Cardiac muscle cell (in vitro differentiated cells and primary cell): ENCODE data around the gene USP33. TPM values are rescaled to one million over a fixed set of nuclear protein-coding genes. Genes with fewer than 3 reads are reported as not detected.
"Not testable (repeated sequence)": the region's sequence is repeated elsewhere in the genome, so short reads cannot be mapped to it uniquely, and the experiment has no call there.

Experiments
- DNase-seq, 2 donors: peaks; one replicate each; pipeline versions ENCODE4 v3.0.0 to v3.0.0-alpha.2; 2010 to 2017; ENCODE audit warnings: low read depth in 1 of 2, low spot score in 1 of 2
- H3K27ac ChIP-seq: fragments of 200-600 bp; sonication (generic); 2 replicates; pipeline ENCODE4 v1.5.1; 2016
- H3K27me3 ChIP-seq: fragments of 200-600 bp; sonication (generic); 2 replicates; pipeline ENCODE4 v1.6.0; 2016; ENCODE audit warnings: control low read depth
- H3K36me3 ChIP-seq: fragments of 200-600 bp; sonication (generic); 2 replicates; pipeline ENCODE4 v1.5.1; 2016; ENCODE audit warnings: control low read depth
- H3K4me1 ChIP-seq: fragments of 200-600 bp; sonication (generic); 2 replicates; pipeline ENCODE4 v1.8.1; 2017; ENCODE audit warnings: low read depth, mild to moderate bottlenecking, mixed run types
- H3K4me3 ChIP-seq: fragments of 200-600 bp; sonication (generic); 2 replicates; pipeline ENCODE4 v1.5.1; 2016; ENCODE audit warnings: mild to moderate bottlenecking
- H3K9me3 ChIP-seq: fragments of 200-600 bp; sonication (generic); 2 replicates; pipeline ENCODE4 v1.5.1; 2017; ENCODE audit warnings: low read depth, mild to moderate bottlenecking, control low read depth
- polyA plus RNA-seq: library from polyadenylated mRNA; unstranded; fragments of >200 nt; fragmentation: Nextera tagmentation; extraction: Ambion mirVana; gene quantifications from 2 replicates; pipeline ENCODE4 v1.2.1, GENCODE V29; 2016
- total RNA-seq: library from RNA; depleted of rRNA; stranded (reverse); fragments of >200 nt; gene quantifications from 2 replicates; pipeline ENCODE4 v1.2.3, GENCODE V29; 2016
- TF ChIP-seq, protein P1 (sequence below): IDR thresholded peaks from 2 replicates; pipeline ENCODE4 v1.5.1; 2012; ENCODE audit warnings: low read depth, mild to moderate bottlenecking, low read length

The USP33 gene
- total and polyA plus RNA-seq, 2 experiments from 2014 or later, result 43.8 to 48.4 TPM

DNA sequence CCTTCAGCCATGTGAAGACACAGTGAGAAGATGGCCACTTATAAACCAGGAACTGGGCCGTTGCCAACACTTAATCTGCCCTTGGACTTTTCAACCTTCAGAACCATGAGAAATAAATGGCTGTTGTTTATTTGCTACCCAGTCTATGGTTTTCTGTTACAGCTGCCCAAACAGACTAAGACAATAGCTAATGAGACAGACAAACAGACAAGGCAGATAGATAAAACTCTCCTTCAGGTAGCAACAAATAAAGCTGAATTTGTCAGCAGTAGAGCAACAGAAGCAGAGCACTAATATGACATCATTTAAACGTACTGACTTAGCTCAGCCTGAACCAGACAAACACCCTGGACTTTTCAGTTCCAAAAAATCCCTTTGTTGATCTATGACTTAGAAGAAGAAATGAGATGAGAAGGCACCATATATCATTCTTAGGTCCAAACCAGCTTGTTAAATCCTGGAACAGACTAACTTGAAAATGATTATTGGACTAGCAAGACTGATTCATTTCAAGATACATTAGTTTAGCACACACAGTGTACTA is 104.1 kb downstream of the USP33 start:
- no peaks in the 10 kb centered on the region for H3K36me3 ChIP-seq
- no peaks in the 10 kb centered on the region for H3K4me1 ChIP-seq
- H3K27ac ChIP-seq, result peak overlapping the region; percentile 22
- H3K9me3 ChIP-seq, result no peaks in the 10 kb centered on the region
- TF ChIP-seq, protein P1, sequence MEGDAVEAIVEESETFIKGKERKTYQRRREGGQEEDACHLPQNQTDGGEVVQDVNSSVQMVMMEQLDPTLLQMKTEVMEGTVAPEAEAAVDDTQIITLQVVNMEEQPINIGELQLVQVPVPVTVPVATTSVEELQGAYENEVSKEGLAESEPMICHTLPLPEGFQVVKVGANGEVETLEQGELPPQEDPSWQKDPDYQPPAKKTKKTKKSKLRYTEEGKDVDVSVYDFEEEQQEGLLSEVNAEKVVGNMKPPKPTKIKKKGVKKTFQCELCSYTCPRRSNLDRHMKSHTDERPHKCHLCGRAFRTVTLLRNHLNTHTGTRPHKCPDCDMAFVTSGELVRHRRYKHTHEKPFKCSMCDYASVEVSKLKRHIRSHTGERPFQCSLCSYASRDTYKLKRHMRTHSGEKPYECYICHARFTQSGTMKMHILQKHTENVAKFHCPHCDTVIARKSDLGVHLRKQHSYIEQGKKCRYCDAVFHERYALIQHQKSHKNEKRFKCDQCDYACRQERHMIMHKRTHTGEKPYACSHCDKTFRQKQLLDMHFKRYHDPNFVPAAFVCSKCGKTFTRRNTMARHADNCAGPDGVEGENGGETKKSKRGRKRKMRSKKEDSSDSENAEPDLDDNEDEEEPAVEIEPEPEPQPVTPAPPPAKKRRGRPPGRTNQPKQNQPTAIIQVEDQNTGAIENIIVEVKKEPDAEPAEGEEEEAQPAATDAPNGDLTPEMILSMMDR, result no peak
- H3K27me3 ChIP-seq, result no peaks in the 10 kb centered on the region
- DNase-seq, result peak in 1 of 2 donors; percentile 4
- H3K4me3 ChIP-seq, result no peak overlapping the region

DNA sequence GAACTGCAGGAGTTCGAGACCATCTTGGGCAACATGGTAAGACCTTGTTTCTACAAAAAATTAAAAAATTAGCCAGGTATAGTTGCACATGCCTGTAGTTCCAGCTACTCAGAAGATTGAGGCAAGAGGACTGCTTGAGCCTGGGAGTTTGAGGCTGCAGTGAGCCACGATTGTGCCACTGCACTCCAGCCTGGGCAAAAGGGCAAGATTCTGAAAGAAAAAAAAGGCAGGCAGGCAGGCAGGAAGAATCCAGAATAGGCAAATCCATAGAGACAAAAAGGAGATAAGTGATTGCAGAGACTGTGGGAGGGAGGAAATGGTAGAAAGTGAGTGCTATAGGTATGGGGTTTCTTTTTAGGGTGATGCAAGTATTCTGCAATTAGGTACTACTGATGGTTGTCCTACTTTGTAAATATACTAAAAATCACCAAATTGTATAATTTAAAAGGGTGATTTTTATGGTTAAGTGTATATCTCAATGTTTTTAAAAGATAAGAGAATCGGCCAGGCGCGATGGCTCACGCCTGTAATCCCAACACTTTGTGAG is 106.6 kb downstream of the USP33 start:
- H3K27ac ChIP-seq, result no peak overlapping the region
- no peaks in the 10 kb centered on the region for H3K9me3 ChIP-seq

DNA sequence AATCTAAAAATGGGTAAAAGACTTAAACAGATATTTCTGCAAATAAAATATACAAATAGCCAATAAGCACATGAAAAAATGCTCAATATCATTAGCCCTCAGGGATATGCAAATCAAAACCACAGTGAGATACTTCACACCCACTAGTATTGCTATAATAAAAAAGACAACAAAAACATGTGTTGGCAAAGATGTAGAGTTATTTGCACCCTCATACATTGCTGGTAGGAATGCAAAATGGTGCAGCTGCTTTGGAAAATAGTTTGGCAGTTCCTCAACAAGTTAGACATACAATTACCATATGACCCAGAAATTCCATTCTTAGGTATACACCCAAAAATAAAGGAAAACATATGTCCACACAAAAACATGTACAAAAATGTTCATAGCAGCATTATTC is 107.4 kb downstream of the USP33 start:
- H3K4me1 ChIP-seq, result no peaks in the 10 kb centered on the region
- no peaks in the 10 kb centered on the region for H3K36me3 ChIP-seq
- H3K9me3 ChIP-seq, result no peaks in the 10 kb centered on the region
- DNase-seq, result peak in 1 of 2 donors; percentile 34
- no peak overlapping the region for H3K4me3 ChIP-seq
- TF ChIP-seq, protein P1, result no peak
- no peak overlapping the region for H3K27ac ChIP-seq
- no peaks in the 10 kb centered on the region for H3K27me3 ChIP-seq

More for the DNA sequence above, 106.6 kb downstream of the USP33 start:
- Histone ChIP-seq H3K4me3 (no peak overlapping the region), H3K27me3 (no peaks in the 10 kb centered on the region), H3K4me1 (no peaks in the 10 kb centered on the region), H3K36me3 (no peaks in the 10 kb centered on the region)
- no peak for DNase-seq
- TF ChIP-seq, protein P1, result no peak

DNA sequence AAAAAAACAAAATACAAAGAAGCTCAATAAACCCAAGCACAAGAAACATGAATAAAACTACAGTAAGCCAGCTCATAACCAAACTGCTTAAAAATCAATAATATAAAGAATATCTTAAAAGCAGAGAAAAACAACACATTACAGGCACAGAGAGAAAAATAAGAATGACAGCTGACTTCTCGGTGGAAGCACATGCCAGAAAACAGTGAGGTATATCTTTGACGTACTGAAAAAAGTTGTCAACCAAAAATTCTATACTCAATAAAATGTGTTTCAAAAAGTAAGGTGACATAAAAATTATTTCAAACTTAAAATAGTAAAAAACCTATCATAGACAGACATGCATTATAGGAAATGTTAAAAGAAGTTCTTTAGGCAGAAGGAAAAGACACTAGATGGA is 110.5 kb downstream of the USP33 start:
- Histone ChIP-seq H3K4me1 (no peaks in the 10 kb centered on the region), H3K27me3 (no peaks in the 10 kb centered on the region), H3K27ac (no peak overlapping the region), H3K9me3 (no peaks in the 10 kb centered on the region), H3K4me3 (no peak overlapping the region), H3K36me3 (peaks cover 4% of the 10 kb centered on the region)
- TF ChIP-seq, protein P1, result no peak
- no peak for DNase-seq

DNA sequence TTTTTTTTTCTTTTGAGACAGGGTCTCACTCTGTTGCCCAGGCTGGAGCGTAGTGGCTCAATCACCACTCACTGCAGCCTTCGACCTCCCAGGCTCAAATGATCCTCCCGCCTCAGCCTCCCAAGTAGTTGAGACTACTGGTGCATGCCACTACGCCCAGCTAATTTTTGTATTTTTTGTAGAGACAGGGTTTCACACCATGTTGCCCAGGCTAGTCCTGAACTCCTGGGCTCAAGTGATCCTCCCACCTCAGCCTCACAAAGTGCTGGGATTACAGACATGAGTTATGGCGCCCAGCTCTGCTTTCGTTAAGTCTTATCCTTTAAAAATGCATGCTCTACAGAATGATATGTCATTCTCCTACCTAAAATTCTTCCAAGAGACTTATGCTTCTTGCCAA is 113.4 kb downstream of the USP33 start:
- H3K27ac ChIP-seq, H3K27me3 ChIP-seq, H3K4me1 ChIP-seq, H3K36me3 ChIP-seq, H3K9me3 ChIP-seq, DNase-seq, H3K4me3 ChIP-seq: not testable (repeated sequence)

Other genes with a start within 250 kb of the USP33 start
- gene ZZZ3, start 77.2 kb downstream of the USP33 start, total RNA-seq, result 43.5 and 48.6 TPM in 2 replicates
- 34.6 and 51.0 TPM in 2 replicates for gene ZZZ3, start 77.2 kb downstream of the USP33 start, polyA plus RNA-seq
- 4.1 and 7.5 TPM in 2 replicates for gene MIGA1, start 19.8 kb upstream of the USP33 start, total RNA-seq
- gene MIGA1, start 19.8 kb upstream of the USP33 start, polyA plus RNA-seq, result 4.9 and 8.1 TPM in 2 replicates
- gene NEXN, start 128.8 kb upstream of the USP33 start, total RNA-seq, result 18.5 and 42.9 TPM in 2 replicates
- 83.9 and 84.1 TPM in 2 replicates for gene NEXN, start 128.8 kb upstream of the USP33 start, polyA plus RNA-seq
- gene FUBP1, start 219.2 kb upstream of the USP33 start, total RNA-seq, result 119 and 174 TPM in 2 replicates
- 86.3 and 96.0 TPM in 2 replicates for gene FUBP1, start 219.2 kb upstream of the USP33 start, polyA plus RNA-seq
- gene DNAJB4, start 245.1 kb upstream of the USP33 start, total RNA-seq, result 29.3 and 46.2 TPM in 2 replicates
- gene DNAJB4, start 245.1 kb upstream of the USP33 start, polyA plus RNA-seq, result 40.2 and 63.6 TPM in 2 replicates